GM10248 (cell line): ENCODE measurements around the gene DGKA.
A peak's percentile ranks its signal among the peaks of the same experiment; 100 is the strongest.
"Not testable (repeated sequence)": the region's sequence is repeated elsewhere in the genome, so short reads cannot be mapped to it uniquely, and the experiment has no call there.

Experiments
- CTCF ChIA-PET: fragments of 300-600 bp; sonication (Branson Sonifier 250); formaldehyde crosslinking; extraction: SDS; loops from one replicate; lab custom pipeline; 2021; ENCODE audit warnings: antibody characterized with exemption; lab: Yijun Ruan, JAX
- POLR2A ChIA-PET: fragments of 350-650 bp; sonication (Branson Sonifier 250); formaldehyde crosslinking; extraction: SDS; loops from one replicate; lab custom pipeline; 2020; ENCODE audit warnings: antibody characterized with exemption; lab: Yijun Ruan, JAX
- DNase-seq: peaks from one replicate; pipeline ENCODE4 v3.0.0; 2012; ENCODE audit errors: extremely low spot score
- CTCF ChIP-seq: IDR thresholded peaks from 2 replicates; pipeline ENCODE4 v1.5.1; 2012; ENCODE audit warnings: mild to moderate bottlenecking, low read depth; ENCODE audit errors: extremely low read depth, missing control alignments, control extremely low read depth

Gene DGKA

GRCh38 chr12:55978393-55978792 lies 47.4 kb downstream of the DGKA start:
- CTCF ChIA-PET: interaction anchor here (1.2 to 1.6 kb wide), 2 partner anchors 17 to 19 kb away, joined by 5 read pairs; partner anchors contain the start of gene SUOX
- POLR2A ChIA-PET: no interaction called here
- TF ChIP-seq CTCF: no peak
- no peak for DNase-seq

GRCh38 chr12:55979069-55979468 lies 48.1 kb downstream of the DGKA start:
- CTCF ChIA-PET: interaction anchor here (1.1 to 9.1 kb wide), 2 partner anchors 16 to 51 kb away, joined by 3 to 140 read pairs; partner anchors contain the start of gene SUOX
- DNase-seq: no peak
- POLR2A ChIA-PET: no interaction called here
- TF ChIP-seq CTCF: no peak

- not testable (repeated sequence) for DNase-seq
- CTCF ChIA-PET: interaction anchor here (1.4 to 9.1 kb wide), 8 partner anchors 8 to 153 kb away, joined by 4 to 140 read pairs (median 6); partner anchors contain the start of genes DNAJC14, RAB5B and SUOX
- POLR2A ChIA-PET: interaction anchor here (2.2 kb wide), 1 partner anchor 8 kb away, joined by 19 read pairs; the partner anchor contains the start of gene RAB5B
Observed at GRCh38 chr12:55981882-55982281, 50.9 kb downstream of the DGKA start.

GRCh38 chr12:55982319-55982936 lies 51.5 kb downstream of the DGKA start:
- POLR2A ChIA-PET: interaction anchor here (0.5 to 2.2 kb wide), 2 partner anchors 8 to 1379 kb away, joined by 4 to 19 read pairs; partner anchors contain the start of gene RAB5B

GRCh38 chr12:55983232-55983842 lies 52.4 kb downstream of the DGKA start:
- POLR2A ChIA-PET: interaction anchor here (2.2 kb wide), 1 partner anchor 9 kb away, joined by 19 read pairs; the partner anchor contains the start of gene RAB5B
- CTCF ChIA-PET: interaction anchor here (1.1 to 9.1 kb wide), 10 partner anchors 8 to 246 kb away, joined by 3 to 140 read pairs (median 6); partner anchors contain the start of genes ERBB3, RAB5B and SUOX
- no peak for DNase-seq
- TF ChIP-seq CTCF: no peak

More at GRCh38 chr12:55982319-55982936, 51.5 kb downstream of the DGKA start:
- TF ChIP-seq CTCF: no peak
- peak; percentile 69 for DNase-seq
- CTCF ChIA-PET: interaction anchor here (1.1 to 9.1 kb wide), 10 partner anchors 8 to 245 kb away, joined by 3 to 140 read pairs (median 6); partner anchors contain the start of genes DNAJC14, ERBB3, RAB5B and SUOX

- ChIA-PET POLR2A (interaction anchor here (1.1 kb wide), 1 partner anchor 11 kb away, joined by 3 read pairs; no protein-coding TSS in a partner anchor), CTCF (interaction anchor here (1.0 to 9.1 kb wide), 8 partner anchors 10 to 247 kb away, joined by 3 to 140 read pairs (median 4); partner anchors contain the start of genes ORMDL2, SARNP and SUOX)
- no peak for TF ChIP-seq CTCF
- DNase-seq: no peak
Observed at GRCh38 chr12:55984861-55985260, 53.9 kb downstream of the DGKA start.
